SH-SY5Y (cell line): ENCODE measurements around the gene PLCB4.

Experiments used
- GATA2 ChIP-seq: IDR thresholded peaks from 2 replicates; pipeline ENCODE4 v1.6.1; 2011; ENCODE audit warnings: mild to moderate bottlenecking, low read depth, low read length
- GATA3 ChIP-seq: IDR thresholded peaks from 2 replicates; pipeline ENCODE4 v1.6.1; 2011; ENCODE audit warnings: low read depth, mild to moderate bottlenecking, low read length, moderate library complexity

PLCB4 gene

GRCh38 chr20:9179867-9180266 lies 111.0 kb downstream of the PLCB4 start:
- TF ChIP-seq GATA3 = no peak
- TF ChIP-seq GATA2 = no peak

GRCh38 chr20:9180481-9181257 lies 111.8 kb downstream of the PLCB4 start:
- TF ChIP-seq GATA2 (no peak), GATA3 (no peak)

- TF ChIP-seq GATA2 (no peak), GATA3 (no peak)
Observed at GRCh38 chr20:9185511-9185910, 116.6 kb downstream of the PLCB4 start.

DNA sequence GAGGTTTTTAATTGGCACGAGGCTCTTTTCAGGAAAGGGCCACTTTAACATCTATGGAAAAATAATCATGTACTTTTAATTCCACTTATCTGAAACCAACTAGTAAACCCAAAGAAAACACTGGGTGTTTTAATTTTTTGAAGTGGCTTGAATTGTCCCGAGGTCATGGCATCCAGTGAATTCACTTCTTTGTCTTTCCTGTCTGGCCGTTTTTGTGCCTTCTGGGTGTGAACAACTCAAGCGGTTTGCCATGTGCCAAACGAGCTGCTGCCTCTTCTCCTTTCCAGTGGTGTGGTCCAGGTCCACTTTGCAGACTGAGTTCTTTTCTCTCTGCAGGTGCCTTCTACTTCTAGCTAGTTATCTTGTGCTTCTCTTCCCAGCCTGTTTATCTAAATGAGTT lies 117.5 kb downstream of the PLCB4 start:
- TF ChIP-seq GATA2 (no peak), GATA3 (no peak)

DNA sequence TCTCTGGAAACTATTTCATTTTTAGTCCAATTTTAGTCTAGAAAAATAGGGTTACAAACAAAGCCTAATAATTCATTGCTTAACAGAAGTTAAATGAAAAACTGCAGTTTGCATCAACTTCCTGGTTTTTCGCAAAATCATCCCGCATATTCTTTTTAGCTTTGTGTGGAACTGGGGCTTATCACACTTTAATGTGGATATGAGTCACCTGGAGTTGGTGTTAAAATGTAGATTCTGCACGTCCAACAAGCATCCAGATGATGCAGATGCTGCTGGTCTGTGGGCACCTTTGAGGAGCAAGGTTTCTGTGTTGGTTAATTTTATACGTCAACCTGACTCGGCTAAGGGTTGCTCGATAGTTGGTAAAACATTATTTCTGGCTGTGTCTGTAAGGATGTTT lies 126.1 kb downstream of the PLCB4 start:
- no peak for TF ChIP-seq GATA3
- no peak for TF ChIP-seq GATA2

- TF ChIP-seq GATA2 (no peak), GATA3 (no peak)
Observed at GRCh38 chr20:9196110-9196509, 127.2 kb downstream of the PLCB4 start.

DNA sequence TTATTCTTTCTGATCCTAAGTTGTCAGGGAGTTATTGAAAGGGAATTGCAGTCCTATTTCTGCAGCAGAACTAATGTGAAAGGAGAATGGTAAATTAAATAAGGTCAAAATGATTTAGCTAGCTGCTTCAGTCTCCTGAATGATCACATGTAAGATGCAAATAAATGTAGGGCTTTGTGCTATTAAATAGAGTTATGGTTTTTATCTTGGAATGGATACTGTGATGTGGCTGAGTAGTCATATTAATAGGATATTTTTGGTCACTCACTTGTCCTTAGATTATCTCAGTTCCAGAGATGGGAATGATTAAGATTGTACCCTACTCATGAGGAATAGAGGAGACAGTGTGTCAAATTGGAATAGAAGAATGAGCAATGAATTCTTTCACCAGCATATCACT lies 129.6 kb downstream of the PLCB4 start:
- no peak for TF ChIP-seq GATA3
- no peak for TF ChIP-seq GATA2

GRCh38 chr20:9200196-9200595 lies 131.3 kb downstream of the PLCB4 start:
- TF ChIP-seq GATA2 (no peak), GATA3 (no peak)

GRCh38 chr20:9200620-9201019 lies 131.7 kb downstream of the PLCB4 start:
- TF ChIP-seq GATA3 (no peak), GATA2 (no peak)

DNA sequence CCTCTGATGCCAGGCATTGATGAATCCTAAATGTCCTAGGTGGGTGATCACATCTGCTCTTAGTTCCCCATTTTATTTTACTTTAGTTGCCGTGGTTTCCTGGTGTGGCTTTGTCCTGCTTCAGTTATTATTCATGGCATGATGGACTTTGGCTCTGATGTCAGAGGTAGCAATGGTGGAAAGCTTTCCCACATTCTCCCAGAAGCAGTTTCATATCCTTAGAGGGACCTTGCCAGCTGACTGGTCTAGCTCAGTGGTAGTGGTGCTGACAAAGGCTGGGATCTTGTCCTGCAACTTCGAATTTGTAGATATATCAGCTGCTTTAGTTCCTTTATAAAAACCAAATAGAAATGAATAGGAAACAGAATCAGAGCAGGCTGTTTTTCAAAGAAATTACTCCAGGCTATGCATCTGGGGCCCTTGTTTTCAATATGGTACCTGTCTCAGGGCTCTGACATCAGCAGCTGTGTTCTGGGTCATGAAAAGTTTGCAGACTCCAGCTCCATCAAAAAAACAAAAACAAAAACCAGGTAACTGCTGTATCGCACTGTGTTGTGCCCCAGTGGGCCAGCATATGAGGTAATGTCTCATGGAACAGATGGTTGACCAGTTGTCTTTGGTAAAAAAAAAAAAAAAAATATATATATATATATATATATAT lies 133.7 kb downstream of the PLCB4 start:
- no peak for TF ChIP-seq GATA3
- TF ChIP-seq GATA2 = no peak

DNA sequence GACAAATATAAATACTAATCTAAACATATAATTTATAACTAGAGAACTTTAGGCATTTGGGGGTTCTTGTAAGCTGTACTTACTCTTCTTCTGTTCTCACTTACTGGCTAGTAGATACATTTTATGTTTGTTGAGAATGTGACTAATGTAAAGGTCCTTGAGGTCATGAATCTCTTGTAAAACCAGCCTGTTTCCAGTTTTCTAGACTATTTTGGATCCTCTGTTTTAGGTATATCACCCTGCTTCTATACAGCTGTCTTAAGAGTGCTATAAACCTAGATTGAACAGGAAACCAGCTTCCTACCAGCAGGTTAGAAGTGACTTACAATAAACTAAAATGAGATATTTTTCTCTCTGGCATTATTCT lies 134.2 kb downstream of the PLCB4 start:
- TF ChIP-seq GATA2 = no peak
- TF ChIP-seq GATA3 = no peak

GRCh38 chr20:9204979-9205378 lies 136.1 kb downstream of the PLCB4 start:
- no peak for TF ChIP-seq GATA2
- no peak for TF ChIP-seq GATA3

DNA sequence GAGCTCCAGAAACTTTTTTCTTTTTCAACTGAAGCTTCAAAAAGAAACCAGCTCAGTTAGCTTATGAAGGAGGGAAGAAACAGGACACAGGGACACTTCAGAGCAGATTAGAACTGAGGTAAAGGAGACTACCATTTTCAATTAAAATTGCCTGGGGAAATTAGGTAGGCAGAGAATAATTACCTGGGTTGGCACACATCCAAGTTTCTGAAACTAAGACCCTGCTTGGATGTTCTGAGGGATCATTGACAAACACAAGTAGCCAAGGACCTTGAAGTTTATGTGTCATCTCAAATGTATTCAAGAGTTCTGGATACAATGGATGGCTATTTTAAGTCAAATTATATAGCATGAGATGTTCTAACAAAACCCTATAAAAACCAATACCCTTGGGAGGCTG lies 137.6 kb downstream of the PLCB4 start:
- TF ChIP-seq GATA3 (no peak), GATA2 (no peak)

- TF ChIP-seq GATA2 (no peak), GATA3 (no peak)
Observed at GRCh38 chr20:9207253-9207652, 138.4 kb downstream of the PLCB4 start.

- TF ChIP-seq GATA3 = no peak
Observed at GRCh38 chr20:9210356-9210755, 141.5 kb downstream of the PLCB4 start.
